SU-DHL-6 (cell line): ENCODE data around the gene FIBIN.

Source experiments
- H2AFZ ChIP-seq: fragments of 200-600 bp; sonication (generic); 2 replicates; pipeline ENCODE4 v1.6.1; 2014; ENCODE audit warnings: low read depth, mild to moderate bottlenecking, moderate library complexity, mixed read lengths, antibody characterized with exemption, low read length; ENCODE audit not compliant: severe bottlenecking
- H3F3A ChIP-seq: fragments of 200-600 bp; shearing (Covaris generic); 2 replicates; pipeline ENCODE4 v1.6.0; 2016; ENCODE audit warnings: antibody characterized with exemption, mild to moderate bottlenecking; ENCODE audit not compliant: insufficient read depth
- H3K27ac ChIP-seq: fragments of 200-600 bp; sonication (generic); 2 replicates; pipeline ENCODE4 v1.5.1; 2016; ENCODE audit warnings: low read depth, mild to moderate bottlenecking, low read length, moderate library complexity, mixed read lengths
- H3K27me3 ChIP-seq: fragments of 200-600 bp; sonication (generic), shearing (Covaris generic); 2 replicates; pipeline ENCODE4 v1.6.0; 2014; ENCODE audit warnings: mild to moderate bottlenecking, low read length
- H3K36me3 ChIP-seq: fragments of 200-600 bp; sonication (generic); 2 replicates; pipeline ENCODE4 v1.6.1; 2014; ENCODE audit warnings: mild to moderate bottlenecking, low read length, mixed read lengths
- H3K4me2 ChIP-seq: fragments of 300-600, 200-600 bp; shearing (Covaris generic), sonication (generic); 2 replicates; pipeline ENCODE4 v1.6.0; 2014; ENCODE audit warnings: low read length, low read depth, mild to moderate bottlenecking; ENCODE audit not compliant: poor library complexity, severe bottlenecking
- H3K4me3 ChIP-seq: fragments of 200-600 bp; sonication (generic); 2 replicates; pipeline ENCODE4 v1.5.1; 2014; ENCODE audit warnings: antibody characterized with exemption, low read length, mild to moderate bottlenecking, mixed read lengths; ENCODE audit not compliant: insufficient read depth, poor library complexity, severe bottlenecking
- H3K79me2 ChIP-seq: fragments of 200-600 bp; sonication (generic); 2 replicates; pipeline ENCODE4 v1.6.1; 2014; ENCODE audit warnings: mild to moderate bottlenecking, low read length, moderate library complexity; ENCODE audit not compliant: insufficient read depth
- H3K9ac ChIP-seq: fragments of 200-600 bp; sonication (generic); 2 replicates; pipeline ENCODE4 v1.7.0; 2014; ENCODE audit warnings: mild to moderate bottlenecking, low read length
- H3K9me2 ChIP-seq: fragments of 200-600 bp; sonication (generic); replicated peaks from 2 replicates; pipeline ENCODE4 v1.6.1; 2014; ENCODE audit warnings: low read length; ENCODE audit not compliant: insufficient read depth
- H3K9me3 ChIP-seq: fragments of 200-600 bp; sonication (generic); 2 replicates; pipeline ENCODE4 v1.6.1; 2014; ENCODE audit warnings: low read length, mixed read lengths; ENCODE audit not compliant: insufficient read depth
- H4K20me1 ChIP-seq: fragments of 200-600 bp; sonication (generic); 2 replicates; pipeline ENCODE4 v1.6.1; 2014; ENCODE audit warnings: low read depth, mild to moderate bottlenecking, antibody characterized with exemption, low read length, moderate library complexity, mixed read lengths
- EZH2phosphoT487 ChIP-seq: fragments of 200-600 bp; sonication (generic), shearing (Covaris generic); conservative IDR thresholded peaks from 2 replicates; pipeline ENCODE4 v1.6.1; 2018; ENCODE audit warnings: mild to moderate bottlenecking, antibody characterized with exemption, low read length, moderate library complexity, mixed read lengths
- TF ChIP-seq, protein P1 (sequence below): fragments of 200-600 bp; sonication (generic); IDR thresholded peaks from one replicate; pipeline ENCODE4 v1.5.1; 2017; ENCODE audit warnings: antibody characterized with exemption, mild to moderate bottlenecking, low read length, moderate library complexity; ENCODE audit not compliant: insufficient read depth, poor library complexity, severe bottlenecking

The FIBIN gene

DNA sequence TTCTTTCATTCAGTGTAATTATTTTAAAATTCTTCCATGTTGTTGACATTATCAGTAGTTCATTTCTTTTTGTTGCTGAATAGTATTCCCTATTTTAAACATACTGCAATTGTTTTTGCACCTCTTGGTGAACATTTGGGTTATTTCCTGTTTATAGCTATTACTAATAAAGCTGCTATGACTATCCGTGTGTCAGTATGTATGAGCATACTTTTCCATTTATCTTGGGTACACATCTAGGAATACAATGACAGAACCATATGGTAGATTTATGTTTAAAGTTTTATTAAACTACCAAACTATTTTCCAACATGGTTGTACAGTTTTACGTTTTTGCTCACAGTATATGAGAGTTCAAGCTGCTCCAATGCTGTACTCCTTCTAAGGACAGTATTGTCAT, 22.0 kb upstream of the FIBIN start:
- Histone ChIP-seq H3F3A (no peaks in the 10 kb centered on the region), H3K4me2 (no peak overlapping the region), H3K9ac (no peak overlapping the region), H2AFZ (no peak overlapping the region), H4K20me1 (no peaks in the 10 kb centered on the region), H3K36me3 (no peaks in the 10 kb centered on the region), H3K9me2 (no peaks in the 10 kb centered on the region), H3K27ac (no peak overlapping the region), H3K9me3 (no peaks in the 10 kb centered on the region), H3K79me2 (no peaks in the 10 kb centered on the region), H3K27me3 (no peaks in the 10 kb centered on the region), H3K4me3 (no peak overlapping the region)
- TF ChIP-seq, protein P1, sequence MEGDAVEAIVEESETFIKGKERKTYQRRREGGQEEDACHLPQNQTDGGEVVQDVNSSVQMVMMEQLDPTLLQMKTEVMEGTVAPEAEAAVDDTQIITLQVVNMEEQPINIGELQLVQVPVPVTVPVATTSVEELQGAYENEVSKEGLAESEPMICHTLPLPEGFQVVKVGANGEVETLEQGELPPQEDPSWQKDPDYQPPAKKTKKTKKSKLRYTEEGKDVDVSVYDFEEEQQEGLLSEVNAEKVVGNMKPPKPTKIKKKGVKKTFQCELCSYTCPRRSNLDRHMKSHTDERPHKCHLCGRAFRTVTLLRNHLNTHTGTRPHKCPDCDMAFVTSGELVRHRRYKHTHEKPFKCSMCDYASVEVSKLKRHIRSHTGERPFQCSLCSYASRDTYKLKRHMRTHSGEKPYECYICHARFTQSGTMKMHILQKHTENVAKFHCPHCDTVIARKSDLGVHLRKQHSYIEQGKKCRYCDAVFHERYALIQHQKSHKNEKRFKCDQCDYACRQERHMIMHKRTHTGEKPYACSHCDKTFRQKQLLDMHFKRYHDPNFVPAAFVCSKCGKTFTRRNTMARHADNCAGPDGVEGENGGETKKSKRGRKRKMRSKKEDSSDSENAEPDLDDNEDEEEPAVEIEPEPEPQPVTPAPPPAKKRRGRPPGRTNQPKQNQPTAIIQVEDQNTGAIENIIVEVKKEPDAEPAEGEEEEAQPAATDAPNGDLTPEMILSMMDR = no peak

DNA sequence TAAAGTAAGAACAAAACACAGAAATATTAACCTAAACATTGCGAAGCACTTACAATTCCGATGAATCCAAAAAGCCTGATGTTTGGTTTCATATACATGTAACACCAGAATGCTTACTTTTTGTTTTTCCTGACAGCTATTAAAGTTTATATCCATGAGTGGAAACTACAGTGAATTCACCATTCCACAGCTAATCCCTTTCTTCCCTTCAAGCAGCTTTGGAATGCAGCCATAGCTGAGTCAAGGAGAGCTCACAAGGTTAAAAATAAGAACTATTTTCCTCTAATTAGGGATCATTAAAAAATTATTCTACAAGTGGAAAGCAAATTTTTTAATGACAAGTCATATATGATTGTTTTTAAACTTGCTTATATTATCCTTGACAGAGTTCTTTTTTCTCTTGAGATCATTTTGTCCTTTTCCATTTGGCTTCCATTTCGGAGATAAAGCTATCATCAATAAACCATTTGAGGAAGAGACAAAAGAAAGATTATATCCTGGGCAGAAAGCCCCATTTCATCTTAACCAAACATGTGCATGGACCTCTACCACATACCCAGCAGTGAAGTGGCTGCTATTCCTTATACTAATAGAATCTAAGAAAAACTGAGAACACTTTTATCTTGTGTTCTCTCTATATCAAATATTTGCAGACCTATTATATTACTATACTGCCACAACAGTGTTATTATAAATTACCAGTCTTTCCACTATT, 19.7 kb upstream of the FIBIN start:
- no peak overlapping the region for H3K4me2 ChIP-seq
- no peaks in the 10 kb centered on the region for H3K27me3 ChIP-seq
- H3K9me2 ChIP-seq = no peaks in the 10 kb centered on the region
- TF ChIP-seq, protein P1 = no peak
- no peak for TF ChIP-seq EZH2phosphoT487
- H3F3A ChIP-seq = no peaks in the 10 kb centered on the region
- H2AFZ ChIP-seq = no peak overlapping the region
- H3K4me3 ChIP-seq = no peak overlapping the region
- H3K79me2 ChIP-seq = no peaks in the 10 kb centered on the region
- H3K27ac ChIP-seq = no peak overlapping the region
- no peaks in the 10 kb centered on the region for H4K20me1 ChIP-seq
- H3K9me3 ChIP-seq = no peaks in the 10 kb centered on the region
- H3K9ac ChIP-seq = no peak overlapping the region
- no peaks in the 10 kb centered on the region for H3K36me3 ChIP-seq

DNA sequence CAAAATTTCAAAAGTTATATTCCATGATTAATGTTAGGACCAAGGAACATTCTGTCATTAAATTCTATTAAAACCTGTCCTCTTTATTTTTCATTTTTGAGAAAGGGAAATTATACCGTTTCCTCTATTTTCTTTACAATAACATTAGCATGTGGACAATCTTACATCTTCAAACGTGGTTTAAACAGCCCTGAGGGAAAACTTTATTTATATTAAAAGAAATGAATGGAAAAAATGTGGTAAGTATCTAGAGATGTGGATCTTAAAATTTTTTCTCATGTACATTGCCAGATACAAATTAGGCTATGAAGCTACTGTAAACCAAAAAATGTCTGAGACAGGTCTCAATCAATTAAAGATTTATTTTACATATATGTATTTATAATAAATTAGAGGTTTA, 18.9 kb upstream of the FIBIN start:
- Histone ChIP-seq H3K4me2 (no peak overlapping the region), H3K4me3 (no peak overlapping the region), H3K79me2 (no peaks in the 10 kb centered on the region), H3K9me2 (no peaks in the 10 kb centered on the region), H3K36me3 (no peaks in the 10 kb centered on the region), H3K9me3 (no peaks in the 10 kb centered on the region), H4K20me1 (no peaks in the 10 kb centered on the region), H3F3A (no peaks in the 10 kb centered on the region), H2AFZ (no peak overlapping the region), H3K27me3 (no peaks in the 10 kb centered on the region), H3K9ac (no peak overlapping the region), H3K27ac (no peak overlapping the region)
- TF ChIP-seq, protein P1 = no peak
- no peak for TF ChIP-seq EZH2phosphoT487
